Keratinocyte (primary cell): ENCODE results near the gene TCEA2.

Source experiments
- EZH2 ChIP-seq: IDR thresholded peaks from one replicate; pipeline ENCODE4 v1.6.1; 2012; ENCODE audit warnings: inconsistent platforms, mild to moderate bottlenecking, low read length, moderate library complexity
- TF ChIP-seq, protein P1 (sequence below), 3 experiments: IDR thresholded peaks in 1 of 3; conservative IDR thresholded peaks in 1 of 3; optimal IDR thresholded peaks in 1 of 3; 2 replicates in 2 of 3; 3 replicates in 1 of 3; pipeline versions ENCODE3 to v1.5.1; 2011; ENCODE audit warnings: low read length in 3 of 3, mild to moderate bottlenecking in 3 of 3, moderate library complexity in 2 of 3, control low read depth in 1 of 3, inconsistent platforms in 1 of 3; ENCODE audit not compliant: insufficient read depth in 2 of 3; ENCODE audit errors: extremely low read depth in 1 of 3

- TF ChIP-seq, protein P1, sequence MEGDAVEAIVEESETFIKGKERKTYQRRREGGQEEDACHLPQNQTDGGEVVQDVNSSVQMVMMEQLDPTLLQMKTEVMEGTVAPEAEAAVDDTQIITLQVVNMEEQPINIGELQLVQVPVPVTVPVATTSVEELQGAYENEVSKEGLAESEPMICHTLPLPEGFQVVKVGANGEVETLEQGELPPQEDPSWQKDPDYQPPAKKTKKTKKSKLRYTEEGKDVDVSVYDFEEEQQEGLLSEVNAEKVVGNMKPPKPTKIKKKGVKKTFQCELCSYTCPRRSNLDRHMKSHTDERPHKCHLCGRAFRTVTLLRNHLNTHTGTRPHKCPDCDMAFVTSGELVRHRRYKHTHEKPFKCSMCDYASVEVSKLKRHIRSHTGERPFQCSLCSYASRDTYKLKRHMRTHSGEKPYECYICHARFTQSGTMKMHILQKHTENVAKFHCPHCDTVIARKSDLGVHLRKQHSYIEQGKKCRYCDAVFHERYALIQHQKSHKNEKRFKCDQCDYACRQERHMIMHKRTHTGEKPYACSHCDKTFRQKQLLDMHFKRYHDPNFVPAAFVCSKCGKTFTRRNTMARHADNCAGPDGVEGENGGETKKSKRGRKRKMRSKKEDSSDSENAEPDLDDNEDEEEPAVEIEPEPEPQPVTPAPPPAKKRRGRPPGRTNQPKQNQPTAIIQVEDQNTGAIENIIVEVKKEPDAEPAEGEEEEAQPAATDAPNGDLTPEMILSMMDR (optimal IDR thresholded peaks at IDR 0.05 in 1 of 3, IDR thresholded peaks at IDR 0.05 in 1 of 3, conservative IDR thresholded peaks at IDR 0.05 in 1 of 3; ENCODE audit: extremely low read depth in 1 of 3, insufficient read depth in 2 of 3, low read length in 3 of 3), result no peak
- TF ChIP-seq EZH2, result no peak
These were observed 21.3 kb upstream of the TCEA2 start for GRCh38 chr20:64041781-64042053.
